ENCODE results near the gene ANKRD44. TPM values are rescaled to one million over a fixed set of nuclear protein-coding genes. Genes with fewer than 3 reads are reported as not detected.

The ANKRD44 gene
- total RNA-seq, 1 experiment from 2014 or later = 7.1 TPM

DNA sequence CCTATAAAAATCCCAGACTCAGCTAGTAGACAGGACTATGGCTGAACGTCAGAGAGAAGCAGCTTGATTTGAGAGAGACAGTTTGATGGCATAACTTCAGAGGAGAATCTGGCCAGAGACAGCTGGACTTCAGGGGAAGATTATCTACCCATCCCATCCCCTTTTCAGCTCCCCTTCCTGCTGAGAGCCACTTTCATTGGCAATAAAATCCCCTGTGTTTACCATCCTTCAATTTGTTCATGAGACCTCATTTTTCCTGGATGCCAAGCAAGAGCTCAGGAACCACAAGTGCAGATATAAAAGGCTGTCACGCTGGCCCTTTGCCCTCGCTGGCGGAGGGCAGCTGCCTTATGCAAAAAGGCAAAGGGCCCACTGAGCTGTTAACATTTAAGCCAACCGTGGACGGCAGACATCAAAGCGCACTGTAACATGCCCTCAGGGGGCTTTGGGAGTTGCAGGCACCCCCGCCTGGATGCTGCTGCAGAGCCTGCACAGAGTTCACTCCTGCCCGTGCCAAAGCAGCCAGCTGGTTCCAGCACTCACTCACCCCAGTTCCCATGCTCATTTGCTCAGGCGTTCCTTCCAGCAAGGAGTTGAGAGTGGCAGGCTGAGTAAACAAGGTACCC is 219.7 kb downstream of the ANKRD44 start:
- H3K4me1 Mint-ChIP-seq (ENCODE audit: low read depth, unreplicated experiment) = peaks cover 19% of the 10 kb centered on the region
- no peaks in the 10 kb centered on the region for H3K36me3 Mint-ChIP-seq (ENCODE audit: insufficient read depth, unreplicated experiment)
- no peaks in the 10 kb centered on the region for H3K27me3 Mint-ChIP-seq (ENCODE audit: unreplicated experiment)
- TF ChIP-seq, protein P1, sequence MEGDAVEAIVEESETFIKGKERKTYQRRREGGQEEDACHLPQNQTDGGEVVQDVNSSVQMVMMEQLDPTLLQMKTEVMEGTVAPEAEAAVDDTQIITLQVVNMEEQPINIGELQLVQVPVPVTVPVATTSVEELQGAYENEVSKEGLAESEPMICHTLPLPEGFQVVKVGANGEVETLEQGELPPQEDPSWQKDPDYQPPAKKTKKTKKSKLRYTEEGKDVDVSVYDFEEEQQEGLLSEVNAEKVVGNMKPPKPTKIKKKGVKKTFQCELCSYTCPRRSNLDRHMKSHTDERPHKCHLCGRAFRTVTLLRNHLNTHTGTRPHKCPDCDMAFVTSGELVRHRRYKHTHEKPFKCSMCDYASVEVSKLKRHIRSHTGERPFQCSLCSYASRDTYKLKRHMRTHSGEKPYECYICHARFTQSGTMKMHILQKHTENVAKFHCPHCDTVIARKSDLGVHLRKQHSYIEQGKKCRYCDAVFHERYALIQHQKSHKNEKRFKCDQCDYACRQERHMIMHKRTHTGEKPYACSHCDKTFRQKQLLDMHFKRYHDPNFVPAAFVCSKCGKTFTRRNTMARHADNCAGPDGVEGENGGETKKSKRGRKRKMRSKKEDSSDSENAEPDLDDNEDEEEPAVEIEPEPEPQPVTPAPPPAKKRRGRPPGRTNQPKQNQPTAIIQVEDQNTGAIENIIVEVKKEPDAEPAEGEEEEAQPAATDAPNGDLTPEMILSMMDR (IDR thresholded peaks at IDR 0.05; ENCODE audit: unreplicated experiment) = no peak
- no peak overlapping the region for H3K27ac Mint-ChIP-seq (ENCODE audit: unreplicated experiment)
- no TSS peak for BruUV-seq (replicated peaks)
- intact Hi-C loops (cut with micrococcal nuclease; ENCODE audit: unreplicated experiment) = no loop called here
- no peak overlapping the region for H3K4me3 Mint-ChIP-seq (ENCODE audit: low read depth, unreplicated experiment)
- no peak for DNase-seq
- H3K9me3 Mint-ChIP-seq (ENCODE audit: low read depth, unreplicated experiment) = no peaks in the 10 kb centered on the region
- CTCF ChIA-PET = interaction anchor here (0.7 kb wide), 1 partner anchor 303 kb away, joined by 3 read pairs; no protein-coding TSS in a partner anchor

DNA sequence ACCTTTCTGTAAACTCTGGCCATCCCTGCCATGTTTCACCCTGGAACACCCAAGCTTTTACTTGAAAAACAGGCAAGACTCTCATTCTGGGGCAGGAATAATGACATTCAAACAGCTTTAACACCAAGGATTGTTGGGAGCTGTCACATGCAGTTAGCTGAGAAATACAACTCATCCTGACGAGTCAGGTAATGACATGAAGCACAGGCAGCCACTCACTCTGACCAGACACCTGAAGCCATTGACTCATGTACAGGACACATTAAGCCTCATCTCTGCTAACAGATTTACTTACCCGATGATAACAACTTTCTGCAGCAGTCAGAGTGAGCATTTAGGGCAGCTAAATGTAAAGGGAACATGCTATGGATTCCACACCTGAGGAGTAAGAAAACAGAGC is 220.9 kb downstream of the ANKRD44 start:
- DNase-seq = no peak
- Mint-ChIP-seq H3K27ac (ENCODE audit: unreplicated experiment) (no peak overlapping the region), H3K27me3 (ENCODE audit: unreplicated experiment) (no peaks in the 10 kb centered on the region), H3K4me1 (ENCODE audit: low read depth, unreplicated experiment) (peaks cover 19% of the 10 kb centered on the region), H3K36me3 (ENCODE audit: insufficient read depth, unreplicated experiment) (no peaks in the 10 kb centered on the region), H3K4me3 (ENCODE audit: low read depth, unreplicated experiment) (no peak overlapping the region), H3K9me3 (ENCODE audit: low read depth, unreplicated experiment) (no peaks in the 10 kb centered on the region)
- TF ChIP-seq, protein P1 (IDR thresholded peaks at IDR 0.05; ENCODE audit: unreplicated experiment) = no peak
- intact Hi-C loops (cut with micrococcal nuclease; ENCODE audit: unreplicated experiment) = no loop called here
- CTCF ChIA-PET = interaction anchor here (0.7 to 0.9 kb wide), 2 partner anchors 284 to 1049 kb away, joined by 3 to 7 read pairs; no protein-coding TSS in a partner anchor
- no TSS peak for BruUV-seq (replicated peaks)

DNA sequence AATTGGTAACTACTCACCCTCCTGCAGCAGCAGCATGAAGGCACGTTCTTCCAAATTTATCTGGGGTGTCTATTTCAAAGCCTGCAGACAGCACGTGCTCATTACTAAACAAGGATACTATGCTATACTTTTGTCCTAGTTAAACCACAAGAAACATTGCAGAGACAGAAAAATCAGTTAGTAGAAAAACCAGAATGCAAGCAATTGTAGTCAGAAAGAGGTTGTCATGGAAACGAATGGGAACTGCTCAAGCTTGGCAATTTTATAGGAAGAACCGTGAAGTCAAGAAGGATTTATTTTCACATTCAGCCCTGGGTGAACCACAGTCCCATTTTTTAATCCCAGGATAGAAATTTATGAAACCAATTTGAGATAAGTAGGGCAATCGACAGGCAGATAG is 221.9 kb downstream of the ANKRD44 start:
- no TSS peak for BruUV-seq (replicated peaks)
- TF ChIP-seq, protein P1 (IDR thresholded peaks at IDR 0.05; ENCODE audit: unreplicated experiment) = no peak
- intact Hi-C loops (cut with micrococcal nuclease; ENCODE audit: unreplicated experiment) = no loop called here
- Mint-ChIP-seq H3K36me3 (ENCODE audit: insufficient read depth, unreplicated experiment) (no peaks in the 10 kb centered on the region), H3K4me3 (ENCODE audit: low read depth, unreplicated experiment) (no peak overlapping the region), H3K27ac (ENCODE audit: unreplicated experiment) (peak overlapping the region; percentile 11), H3K9me3 (ENCODE audit: low read depth, unreplicated experiment) (no peaks in the 10 kb centered on the region), H3K4me1 (ENCODE audit: low read depth, unreplicated experiment) (peaks cover 19% of the 10 kb centered on the region), H3K27me3 (ENCODE audit: unreplicated experiment) (no peaks in the 10 kb centered on the region)
- no peak for DNase-seq
- CTCF ChIA-PET = no interaction called here

DNA sequence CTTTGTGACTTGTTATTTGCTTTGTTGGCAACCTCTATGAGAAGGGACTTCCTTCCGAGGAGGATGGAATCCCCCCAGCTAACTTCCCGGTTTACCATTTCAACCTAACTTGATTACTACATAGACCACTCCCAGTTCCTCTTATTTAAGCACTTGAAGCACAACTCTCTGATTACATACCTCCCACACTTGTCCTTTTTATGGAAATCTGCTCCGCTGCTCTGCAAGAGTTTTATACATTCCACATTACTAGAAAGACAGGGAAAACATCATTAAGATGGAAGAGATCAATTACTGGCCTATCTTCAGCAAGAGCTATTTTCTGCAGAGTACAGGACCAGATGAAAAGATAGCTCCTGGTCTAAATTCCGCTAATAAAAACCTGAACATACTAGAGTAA is 224.1 kb downstream of the ANKRD44 start:
- no TSS peak for BruUV-seq (replicated peaks)
- peaks cover 19% of the 10 kb centered on the region for H3K4me1 Mint-ChIP-seq (ENCODE audit: low read depth, unreplicated experiment)
- DNase-seq = no peak
- TF ChIP-seq, protein P1 (IDR thresholded peaks at IDR 0.05; ENCODE audit: unreplicated experiment) = no peak
- intact Hi-C loops (cut with micrococcal nuclease; ENCODE audit: unreplicated experiment) = no loop called here
- no peak overlapping the region for H3K27ac Mint-ChIP-seq (ENCODE audit: unreplicated experiment)
- no peak overlapping the region for H3K4me3 Mint-ChIP-seq (ENCODE audit: low read depth, unreplicated experiment)
- H3K36me3 Mint-ChIP-seq (ENCODE audit: insufficient read depth, unreplicated experiment) = no peaks in the 10 kb centered on the region
- no peaks in the 10 kb centered on the region for H3K27me3 Mint-ChIP-seq (ENCODE audit: unreplicated experiment)
- CTCF ChIA-PET = no interaction called here
- no peaks in the 10 kb centered on the region for H3K9me3 Mint-ChIP-seq (ENCODE audit: low read depth, unreplicated experiment)

Measured in Calu3 (cell line).